Amygdala (tissue), 56 donors: ENCODE data around the gene FHIT.

Experiments
- DNase-seq, 56 donors: peaks; one replicate each; lab custom pipeline; 2025; lab: John Stamatoyannopoulos, UW

The FHIT gene

GRCh38 chr3:60788185-60788584 lies 463.1 kb downstream of the FHIT start:
- DNase-seq = no peak

DNA sequence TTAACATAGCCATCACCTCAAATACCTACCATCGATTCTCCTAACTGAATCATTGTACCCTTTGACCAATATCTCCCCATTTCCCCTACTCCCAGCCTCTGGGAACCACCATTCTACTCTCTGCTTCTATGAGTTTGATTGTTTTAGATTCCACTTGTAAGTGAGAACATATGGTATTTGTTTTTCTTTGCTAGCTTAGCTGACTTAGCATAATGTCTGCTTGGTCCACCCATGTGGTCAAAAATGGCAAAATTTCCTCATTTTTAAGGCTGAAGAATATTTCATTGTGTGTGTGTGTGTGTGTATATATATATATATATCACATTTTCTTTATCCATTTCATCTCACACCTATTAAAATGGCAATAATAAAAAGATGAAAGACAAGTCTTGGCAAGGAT lies 469.3 kb downstream of the FHIT start:
- DNase-seq = no peak

DNA sequence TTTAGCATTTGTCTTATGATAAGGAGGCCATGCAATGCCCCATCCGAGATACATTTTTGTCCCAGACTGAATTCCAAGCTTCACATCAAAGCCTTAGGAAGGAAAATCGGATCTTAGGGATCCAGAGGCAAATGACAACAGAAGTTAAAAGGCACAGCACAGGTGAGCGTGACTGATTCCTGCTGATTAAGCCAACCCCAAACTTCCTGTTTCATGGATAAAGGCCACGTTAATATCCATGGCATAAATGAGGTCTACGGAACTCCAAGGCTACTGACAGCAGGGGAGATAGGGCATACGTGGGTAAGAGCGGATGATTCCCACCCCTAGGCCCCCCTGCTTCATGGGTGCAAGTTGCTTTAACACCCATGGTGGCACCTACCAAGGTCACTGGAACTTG lies 471.6 kb downstream of the FHIT start:
- DNase-seq = no peak

DNA sequence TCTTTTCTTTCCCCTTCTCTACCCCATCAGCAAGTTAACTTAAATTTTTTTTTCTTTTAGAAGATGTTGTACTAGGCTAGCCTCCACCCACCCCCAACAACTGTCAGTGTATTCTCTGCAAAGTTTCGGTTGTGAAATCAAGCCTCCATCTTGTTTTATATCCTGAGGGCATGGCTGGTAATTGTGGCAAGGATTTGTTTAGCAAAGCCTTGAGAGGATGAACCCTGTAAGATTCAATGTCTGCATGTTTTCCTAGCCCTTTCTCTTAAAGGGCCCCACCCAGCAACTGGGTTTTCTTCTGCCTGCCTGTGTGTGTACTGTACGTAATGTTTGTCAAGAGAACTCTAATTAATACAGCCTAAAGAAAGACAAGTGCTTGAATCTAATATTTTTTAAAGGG lies 475.3 kb downstream of the FHIT start:
- no peak for DNase-seq

DNA sequence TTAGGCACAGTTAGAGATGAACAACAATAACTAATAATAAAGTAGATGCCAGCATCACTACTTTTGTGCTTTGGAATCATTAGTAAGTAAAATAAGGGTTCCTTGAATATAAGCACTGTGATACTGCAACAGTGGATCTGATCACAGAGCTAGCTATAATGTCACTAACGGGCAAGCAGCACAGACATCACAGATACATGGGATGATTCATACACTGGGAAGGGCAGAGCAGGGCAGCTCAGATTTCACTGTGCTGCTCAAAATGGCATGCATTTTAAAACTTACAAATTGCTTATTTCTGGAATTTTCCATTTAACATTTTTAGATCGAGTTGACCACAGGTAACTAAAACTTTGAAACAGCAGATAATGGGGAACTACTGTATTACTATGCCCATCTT lies 476.6 kb downstream of the FHIT start:
- no peak for DNase-seq

DNA sequence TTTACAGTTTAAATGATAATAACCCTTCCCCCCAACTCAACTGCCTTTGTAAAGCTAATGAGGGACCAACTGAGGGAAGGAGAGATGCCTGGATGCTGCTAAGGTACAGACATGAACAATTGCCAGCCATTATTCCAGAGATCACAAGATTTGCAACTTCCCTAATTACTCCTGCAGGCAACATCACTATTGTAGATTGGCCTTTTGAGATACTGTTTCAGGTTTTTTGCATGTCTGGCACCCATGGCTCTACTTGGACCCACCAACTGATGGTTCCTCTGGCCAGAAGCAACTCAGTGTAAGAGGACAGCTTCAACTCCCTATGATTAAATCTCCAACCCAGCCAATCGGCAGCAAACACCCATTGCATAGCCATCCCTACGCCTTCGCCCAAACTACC lies 478.7 kb downstream of the FHIT start:
- DNase-seq = no peak

DNA sequence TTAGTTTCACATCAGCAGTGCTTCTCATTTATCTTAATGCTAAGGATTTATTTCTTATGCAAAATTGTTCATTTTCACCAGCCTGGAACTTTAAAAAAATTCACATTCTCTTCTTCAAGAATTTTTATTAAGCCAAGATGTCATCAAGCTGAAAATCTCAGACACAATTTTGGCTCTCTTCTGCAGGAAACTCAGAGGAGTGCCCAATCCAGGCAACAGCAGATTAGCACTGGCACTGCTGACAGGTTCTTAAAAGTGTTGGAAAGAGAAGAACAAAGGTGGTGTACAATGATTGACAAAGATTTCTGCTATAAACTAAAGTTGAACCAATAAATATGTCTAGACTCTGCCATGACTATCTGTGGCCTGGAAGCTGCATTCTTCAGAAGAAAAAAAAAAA lies 479.5 kb downstream of the FHIT start:
- no peak for DNase-seq

GRCh38 chr3:60770532-60770931 lies 480.7 kb downstream of the FHIT start:
- DNase-seq = no peak

GRCh38 chr3:60767536-60767935 lies 483.7 kb downstream of the FHIT start:
- DNase-seq = no peak

- no peak for DNase-seq
Observed at GRCh38 chr3:60765776-60766175, 485.5 kb downstream of the FHIT start.

GRCh38 chr3:60764870-60765269 lies 486.4 kb downstream of the FHIT start:
- DNase-seq = no peak

DNA sequence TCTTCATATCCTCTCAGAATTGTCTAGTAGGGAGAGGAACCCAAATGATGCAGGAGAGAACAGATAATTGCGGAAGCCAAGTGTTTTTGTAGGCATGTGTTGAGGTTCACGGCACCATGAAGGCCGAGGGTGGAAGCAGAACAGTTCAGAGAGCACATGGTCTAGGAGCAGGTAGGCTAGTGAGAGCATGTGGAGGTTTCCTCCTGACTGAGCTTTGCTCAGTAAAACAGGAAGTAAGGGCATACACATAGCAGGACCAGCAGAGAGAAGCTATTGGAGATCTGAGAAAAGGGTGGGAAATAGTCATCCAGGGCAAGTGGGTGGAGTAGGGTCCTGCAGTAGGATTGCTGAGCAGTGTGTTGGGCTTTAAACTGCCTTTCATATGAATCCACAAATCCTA lies 491.1 kb downstream of the FHIT start:
- no peak for DNase-seq

DNA sequence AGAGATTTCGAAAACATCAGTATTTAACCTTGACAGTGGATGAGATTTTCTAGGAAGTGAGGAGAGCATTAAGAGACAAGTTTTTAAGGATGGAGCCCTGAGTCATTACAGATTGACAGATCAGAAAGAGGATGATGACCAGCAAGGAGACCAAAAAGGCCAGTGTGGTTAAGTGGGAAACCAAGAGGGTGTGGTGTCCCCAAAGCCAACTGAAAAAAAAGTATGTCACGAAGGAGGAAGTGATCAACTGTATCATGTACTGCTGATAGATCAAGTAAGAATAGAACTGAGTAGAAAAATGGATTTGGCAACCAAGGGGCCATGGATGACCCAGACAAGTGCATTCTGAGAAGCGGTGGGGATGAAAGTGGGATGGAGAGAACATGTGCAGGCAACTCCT lies 491.8 kb downstream of the FHIT start:
- DNase-seq = no peak

DNA sequence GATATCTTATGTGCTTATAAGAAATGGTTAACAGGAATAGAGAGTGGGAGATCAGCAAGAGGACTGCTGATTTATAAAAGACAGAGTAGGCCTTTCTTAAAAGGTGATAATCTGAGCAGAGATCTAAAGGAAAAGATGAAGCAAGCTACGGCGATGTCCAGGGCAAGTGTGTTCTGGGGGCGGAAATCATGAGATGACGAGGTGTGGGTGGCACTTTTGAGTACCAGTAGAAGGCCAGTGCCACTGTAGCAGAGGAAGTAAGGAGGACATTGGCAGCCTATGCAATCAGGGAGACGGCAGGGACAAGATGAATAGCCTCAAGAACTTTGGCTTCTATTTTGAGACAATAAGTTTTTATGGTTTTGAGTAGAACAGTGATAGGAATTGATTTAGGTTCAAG lies 492.4 kb downstream of the FHIT start:
- DNase-seq = no peak

DNA sequence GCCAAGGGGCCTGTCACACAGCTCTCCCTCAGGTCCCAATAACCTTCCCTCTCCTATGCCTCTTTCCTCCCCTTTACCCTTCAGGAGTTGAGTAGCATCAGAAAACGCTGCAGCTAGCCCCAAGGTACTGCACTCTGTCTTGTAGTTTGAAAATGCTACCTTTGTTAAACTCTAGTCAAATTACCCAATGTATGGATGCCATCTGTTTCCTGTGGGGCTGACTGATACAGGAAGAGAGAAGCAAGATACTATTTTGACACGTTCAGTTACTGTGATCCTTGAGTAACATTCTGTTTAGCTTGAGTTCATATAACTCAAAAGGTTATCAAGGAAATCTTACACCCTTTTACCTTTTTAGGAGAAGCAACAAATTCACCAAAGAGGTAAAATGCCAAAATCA lies 493.1 kb downstream of the FHIT start:
- no peak for DNase-seq

- no peak for DNase-seq
Observed at GRCh38 chr3:60757724-60758123, 493.5 kb downstream of the FHIT start.

- DNase-seq = no peak
Observed at GRCh38 chr3:60756241-60757030, 494.8 kb downstream of the FHIT start.

- DNase-seq = peak in 1 of 56 donors; percentile 2
Observed at GRCh38 chr3:60755094-60755493, 496.2 kb downstream of the FHIT start.

DNA sequence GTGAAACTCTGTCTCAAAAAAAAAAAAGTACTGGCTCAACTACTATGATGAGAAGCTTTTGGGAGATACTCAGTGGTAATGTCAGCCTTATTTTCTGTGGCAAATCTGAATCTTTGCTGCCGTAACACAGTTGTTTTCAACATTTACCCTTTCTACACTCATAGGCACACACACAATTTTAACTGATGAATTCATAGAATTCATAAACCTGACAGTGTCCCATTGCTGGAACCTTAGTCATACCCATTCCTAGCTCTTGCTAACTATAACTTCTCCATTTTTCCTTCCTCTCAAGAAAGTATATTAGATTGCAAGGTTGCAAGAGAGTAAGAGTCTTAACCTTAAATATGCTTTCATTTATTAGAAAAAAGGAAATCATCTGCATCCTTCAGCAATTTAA lies 496.6 kb downstream of the FHIT start:
- no peak for DNase-seq

- DNase-seq = no peak
Observed at GRCh38 chr3:60752809-60753208, 498.4 kb downstream of the FHIT start.

- no peak for DNase-seq
Observed at GRCh38 chr3:60746695-60747416, 504.4 kb downstream of the FHIT start.

- no peak for DNase-seq
Observed at GRCh38 chr3:60746043-60746638, 505.1 kb downstream of the FHIT start.
